ENCODE results near the gene SLC22A12.
"Not testable (repeated sequence)": the region's sequence is repeated elsewhere in the genome, so short reads cannot be mapped to it uniquely, and the experiment has no call there.

DNA sequence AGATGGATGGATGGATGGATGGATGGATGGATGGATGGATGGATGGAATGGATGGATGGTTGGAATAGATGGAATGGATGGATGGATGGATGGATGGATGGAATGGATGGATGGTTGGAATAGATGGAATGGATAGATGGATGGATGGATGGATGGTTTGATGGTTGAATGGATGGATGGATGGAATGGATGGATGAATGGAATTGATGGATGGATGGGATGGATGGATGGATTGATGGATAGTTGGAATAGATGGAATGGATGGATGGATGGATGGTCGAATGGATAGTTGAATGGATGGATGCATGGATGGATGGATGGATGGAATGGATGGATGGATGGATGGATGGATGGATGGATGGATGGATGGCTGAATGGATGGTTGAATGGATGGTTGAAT is 4.9 kb downstream of the SLC22A12 start:
- TF ChIP-seq CTCF, POLR2A, EP300 (IDR thresholded peaks at IDR 0.05): not testable (repeated sequence)

Measured in suprapubic skin (tissue), 3 donors.